Upper lobe of left lung (tissue), 6 donors: Measurements from ENCODE around the gene TSACC. TPM values are rescaled to one million over a fixed set of nuclear protein-coding genes. Genes with fewer than 3 reads are reported as not detected.

Experiments used
- ATAC-seq, 2 donors: fragments of 200-7000 bp; cut with Tn5 transposase; one replicate each; pipeline ENCODE4 v1.9.1; 2022; ENCODE audit warnings: mild to moderate bottlenecking in 2 of 2, moderate library complexity in 2 of 2; ENCODE audit not compliant: low FRiP score in 2 of 2
- DNase-seq, 2 donors: peaks; one replicate each; pipeline ENCODE4 v3.0.0-alpha.2; 2019 to 2020
- H3K27ac ChIP-seq, 4 donors: fragments of 200-600 bp; sonication (generic); one replicate each; pipeline ENCODE4 v1.5.1; 2016 to 2019
- H3K27me3 ChIP-seq, 4 donors: fragments of 200-600 bp; sonication (generic); one replicate each; pipeline ENCODE4 v1.5.1; 2017 to 2019
- H3K36me3 ChIP-seq, 4 donors: fragments of 200-600 bp; sonication (generic); one replicate each; pipeline ENCODE4 v1.5.1; 2016 to 2019
- H3K4me1 ChIP-seq, 4 donors: fragments of 200-600 bp; sonication (generic); one replicate each; pipeline ENCODE4 v1.5.1; 2018 to 2019
- H3K4me3 ChIP-seq, 4 donors: fragments of 200-600 bp; sonication (generic); one replicate each; pipeline ENCODE4 v1.5.1; 2017 to 2019; ENCODE audit warnings: mild to moderate bottlenecking in 2 of 4, moderate library complexity in 1 of 4
- H3K9me3 ChIP-seq, 4 donors: fragments of 200-600 bp; sonication (generic); one replicate each; pipeline ENCODE4 v1.5.1; 2018 to 2019
- EP300 ChIP-seq, 4 donors: sonication (generic); formaldehyde crosslinking; IDR thresholded peaks; one replicate each; pipeline ENCODE4 v1.5.1; 2017; ENCODE audit warnings: antibody characterized with exemption in 4 of 4, control low read depth in 2 of 4
- POLR2A ChIP-seq, 4 donors: fragments of 450-650 bp; IDR thresholded peaks; one replicate each; pipeline ENCODE4 v1.5.1; 2016 to 2017; ENCODE audit warnings: antibody characterized with exemption in 4 of 4, mild to moderate bottlenecking in 2 of 4
- POLR2AphosphoS5 ChIP-seq, 2 donors: sonication (generic); formaldehyde crosslinking; IDR thresholded peaks; one replicate each; pipeline ENCODE4 v1.5.1; 2017; ENCODE audit warnings: antibody characterized with exemption in 2 of 2
- WGBS, 2 donors: methylation state at CpG; one replicate each; pipeline ENCODE4 v1.1.5; 2017 to 2018; 5-methylcytosine and 5-hydroxymethylcytosine counted together
- total RNA-seq, 6 donors: library from RNA; depleted of rRNA in 4 of 6; stranded (reverse); fragments of >200 nt in 4 of 6; gene quantifications; one replicate each; pipeline versions ENCODE4 v1.1.0 to v1.2.1, GENCODE V29; 2016 to 2021
- TF ChIP-seq, protein P1 (sequence below), 6 experiments: fragments of 450-650 bp in 4 of 6; fragments of 200-600 bp in 2 of 6; sonication (generic) in 2 of 6; IDR thresholded peaks; one replicate each; pipeline ENCODE4 v1.5.1; 2016 to 2019; ENCODE audit warnings: antibody characterized with exemption in 6 of 6
- donor health status: DM: no; HTN: no; CAD: no; lungs with moderate emphysema.
- donor health status: DM: no; HTN: yes; CAD: no; lungs with severe emphysema.

Gene TSACC
- total RNA-seq, 6 donors from 2014 or later, result 1.1 to 4.2 TPM; not detected in 4

GRCh38 chr1:156389311-156389710 is 51.0 kb downstream of the TSACC start:
- Histone ChIP-seq H3K27me3 (peaks cover 0 to 16% (median 10%) of the 10 kb centered on the region in 4 donors), H3K36me3 (no peaks in the 10 kb centered on the region), H3K9me3 (no peaks in the 10 kb centered on the region), H3K4me3 (no peak overlapping the region), H3K4me1 (peaks cover 0 to 9% (median 6%) of the 10 kb centered on the region in 4 donors), H3K27ac (no peak overlapping the region)
- WGBS, 2 donors, result 90 to 97% methylated on average over 6 to 8 of the region's 8 CpGs
- ATAC-seq, result no peak
- TF ChIP-seq POLR2AphosphoS5 (IDR thresholded peaks at IDR 0.05), result no peak
- no peak for TF ChIP-seq POLR2A (IDR thresholded peaks at IDR 0.05)
- TF ChIP-seq, protein P1, sequence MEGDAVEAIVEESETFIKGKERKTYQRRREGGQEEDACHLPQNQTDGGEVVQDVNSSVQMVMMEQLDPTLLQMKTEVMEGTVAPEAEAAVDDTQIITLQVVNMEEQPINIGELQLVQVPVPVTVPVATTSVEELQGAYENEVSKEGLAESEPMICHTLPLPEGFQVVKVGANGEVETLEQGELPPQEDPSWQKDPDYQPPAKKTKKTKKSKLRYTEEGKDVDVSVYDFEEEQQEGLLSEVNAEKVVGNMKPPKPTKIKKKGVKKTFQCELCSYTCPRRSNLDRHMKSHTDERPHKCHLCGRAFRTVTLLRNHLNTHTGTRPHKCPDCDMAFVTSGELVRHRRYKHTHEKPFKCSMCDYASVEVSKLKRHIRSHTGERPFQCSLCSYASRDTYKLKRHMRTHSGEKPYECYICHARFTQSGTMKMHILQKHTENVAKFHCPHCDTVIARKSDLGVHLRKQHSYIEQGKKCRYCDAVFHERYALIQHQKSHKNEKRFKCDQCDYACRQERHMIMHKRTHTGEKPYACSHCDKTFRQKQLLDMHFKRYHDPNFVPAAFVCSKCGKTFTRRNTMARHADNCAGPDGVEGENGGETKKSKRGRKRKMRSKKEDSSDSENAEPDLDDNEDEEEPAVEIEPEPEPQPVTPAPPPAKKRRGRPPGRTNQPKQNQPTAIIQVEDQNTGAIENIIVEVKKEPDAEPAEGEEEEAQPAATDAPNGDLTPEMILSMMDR (IDR thresholded peaks at IDR 0.05), result no peak
- TF ChIP-seq EP300 (IDR thresholded peaks at IDR 0.05), result no peak
- DNase-seq, result no peak

- Histone ChIP-seq H3K4me1 (peaks cover 0 to 9% (median 6%) of the 10 kb centered on the region in 4 donors), H3K4me3 (no peak overlapping the region), H3K27ac (no peak overlapping the region), H3K9me3 (no peaks in the 10 kb centered on the region), H3K36me3 (no peaks in the 10 kb centered on the region), H3K27me3 (peaks cover 0 to 16% (median 10%) of the 10 kb centered on the region in 4 donors)
- no peak for ATAC-seq
- WGBS, 2 donors, result 67 to 70% methylated on average over 18 to 20 of the region's 20 CpGs
- DNase-seq, result no peak
- no peak for TF ChIP-seq EP300 (IDR thresholded peaks at IDR 0.05)
- TF ChIP-seq, protein P1 (IDR thresholded peaks at IDR 0.05), result no peak
- no peak for TF ChIP-seq POLR2A (IDR thresholded peaks at IDR 0.05)
- TF ChIP-seq POLR2AphosphoS5 (IDR thresholded peaks at IDR 0.05), result no peak
Observed at GRCh38 chr1:156390469-156391365, 52.4 kb downstream of the TSACC start.

- H3K27ac ChIP-seq, result no peak overlapping the region
- TF ChIP-seq POLR2A (IDR thresholded peaks at IDR 0.05) (no peak), POLR2AphosphoS5 (IDR thresholded peaks at IDR 0.05) (no peak), EP300 (IDR thresholded peaks at IDR 0.05) (no peak)
- TF ChIP-seq, protein P1 (IDR thresholded peaks at IDR 0.05), result no peak
- ATAC-seq (peak in 1 of 2 donors; percentile 4), DNase-seq (peak in 1 of 2 donors; percentile 68)
- peaks cover 0 to 9% (median 6%) of the 10 kb centered on the region in 4 donors for H3K4me1 ChIP-seq
- H3K27me3 ChIP-seq, result peaks cover 0 to 16% (median 10%) of the 10 kb centered on the region in 4 donors
- no peaks in the 10 kb centered on the region for H3K36me3 ChIP-seq
- WGBS, 2 donors, result 67 to 70% methylated on average over 11 of the region's 11 CpGs
- H3K4me3 ChIP-seq, result no peak overlapping the region
- no peaks in the 10 kb centered on the region for H3K9me3 ChIP-seq
Observed at GRCh38 chr1:156391366-156391677, 53.0 kb downstream of the TSACC start.

DNA sequence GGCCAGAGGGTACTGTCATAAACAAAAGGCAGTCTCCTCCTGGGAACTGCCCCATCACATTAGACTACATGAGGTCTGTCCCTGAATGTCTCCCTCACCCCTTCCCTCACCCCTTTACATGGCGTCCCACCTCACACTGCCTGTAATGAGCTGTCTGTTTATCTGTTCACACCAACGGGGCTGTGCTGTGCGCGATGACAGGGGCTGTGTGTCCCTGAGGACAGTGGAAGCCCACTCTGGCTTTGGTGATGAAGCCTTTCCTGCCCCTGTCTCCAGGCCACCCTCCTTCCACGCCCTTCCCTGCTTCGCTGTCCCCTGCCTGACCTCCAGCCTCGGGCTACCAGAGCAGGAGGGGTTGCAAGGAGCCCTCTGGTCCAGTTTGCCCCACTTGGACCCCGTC is 53.4 kb downstream of the TSACC start:
- TF ChIP-seq POLR2AphosphoS5 (IDR thresholded peaks at IDR 0.05) (no peak), POLR2A (IDR thresholded peaks at IDR 0.05) (no peak), EP300 (IDR thresholded peaks at IDR 0.05) (no peak)
- TF ChIP-seq, protein P1 (IDR thresholded peaks at IDR 0.05), result no peak
- Histone ChIP-seq H3K27ac (no peak overlapping the region), H3K9me3 (no peaks in the 10 kb centered on the region), H3K4me3 (no peak overlapping the region), H3K4me1 (peaks cover 0 to 9% (median 6%) of the 10 kb centered on the region in 4 donors), H3K27me3 (peaks cover 0 to 16% (median 10%) of the 10 kb centered on the region in 4 donors), H3K36me3 (no peaks in the 10 kb centered on the region)
- 66 to 69% methylated on average over 8 of the region's 8 CpGs for WGBS, 2 donors
- no peak for DNase-seq
- no peak for ATAC-seq
